Gastroesophageal sphincter (tissue), 3 donors: Measurements from ENCODE around the gene VWA8.

ENCODE experiments used
- POLR2AphosphoS5 ChIP-seq: sonication (generic); formaldehyde crosslinking; IDR thresholded peaks from one replicate; pipeline ENCODE4 v1.6.1; 2017; ENCODE audit warnings: antibody characterized with exemption
- TF ChIP-seq, protein P1 (sequence below), 4 experiments: fragments of 200-600 bp in 2 of 4; fragments of 450-650 bp in 2 of 4; sonication (generic) in 1 of 4; IDR thresholded peaks; one replicate each; pipeline ENCODE4 v1.5.1; 2017 to 2019; ENCODE audit warnings: antibody characterized with exemption in 4 of 4, mild to moderate bottlenecking in 2 of 4, moderate library complexity in 2 of 4

GRCh38 chr13:41670873-41671443 lies 290.0 kb downstream of the VWA8 start:
- TF ChIP-seq, protein P1, sequence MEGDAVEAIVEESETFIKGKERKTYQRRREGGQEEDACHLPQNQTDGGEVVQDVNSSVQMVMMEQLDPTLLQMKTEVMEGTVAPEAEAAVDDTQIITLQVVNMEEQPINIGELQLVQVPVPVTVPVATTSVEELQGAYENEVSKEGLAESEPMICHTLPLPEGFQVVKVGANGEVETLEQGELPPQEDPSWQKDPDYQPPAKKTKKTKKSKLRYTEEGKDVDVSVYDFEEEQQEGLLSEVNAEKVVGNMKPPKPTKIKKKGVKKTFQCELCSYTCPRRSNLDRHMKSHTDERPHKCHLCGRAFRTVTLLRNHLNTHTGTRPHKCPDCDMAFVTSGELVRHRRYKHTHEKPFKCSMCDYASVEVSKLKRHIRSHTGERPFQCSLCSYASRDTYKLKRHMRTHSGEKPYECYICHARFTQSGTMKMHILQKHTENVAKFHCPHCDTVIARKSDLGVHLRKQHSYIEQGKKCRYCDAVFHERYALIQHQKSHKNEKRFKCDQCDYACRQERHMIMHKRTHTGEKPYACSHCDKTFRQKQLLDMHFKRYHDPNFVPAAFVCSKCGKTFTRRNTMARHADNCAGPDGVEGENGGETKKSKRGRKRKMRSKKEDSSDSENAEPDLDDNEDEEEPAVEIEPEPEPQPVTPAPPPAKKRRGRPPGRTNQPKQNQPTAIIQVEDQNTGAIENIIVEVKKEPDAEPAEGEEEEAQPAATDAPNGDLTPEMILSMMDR (IDR thresholded peaks at IDR 0.05) = no peak
- no peak for TF ChIP-seq POLR2AphosphoS5
